Measurements from ENCODE around the gene BDKRB1. TPM values are rescaled to one million over a fixed set of nuclear protein-coding genes. Genes with fewer than 3 reads are reported as not detected.

The BDKRB1 gene
- total RNA-seq, 2 experiments from 2014 or later, result not detected

Other genes with a start within 250 kb of the BDKRB1 start
- gene C14orf132, start 216.8 kb upstream of the BDKRB1 start, total RNA-seq, result under 1 TPM; 0.20 to 0.33 TPM
- gene BDKRB2, start 51.4 kb upstream of the BDKRB1 start, total RNA-seq, result not detected
- 10 to 100 TPM; 14.7 to 15.4 TPM for gene ATG2B, start 107.1 kb downstream of the BDKRB1 start, total RNA-seq
- gene GSKIP, start 107.3 kb downstream of the BDKRB1 start, total RNA-seq, result 10 to 100 TPM; 15.0 to 26.0 TPM
- 1 to 10 TPM in 1 of 2 experiments, under 1 TPM in 1; 0.80 to 1.6 TPM for gene AK7, start 135.9 kb downstream of the BDKRB1 start, total RNA-seq
- 100 to 1,000 TPM; 156 to 189 TPM for gene PAPOLA, start 246.2 kb downstream of the BDKRB1 start, total RNA-seq